NB4 (cell line): ENCODE results near the gene CCDC34.

Source experiments
- CTCF ChIP-seq: IDR thresholded peaks from one replicate; pipeline ENCODE4 v1.5.1; 2012; ENCODE audit warnings: low read depth, low read length
- POLR2A ChIP-seq: IDR thresholded peaks from 2 replicates; pipeline ENCODE4 v1.6.1; 2011; ENCODE audit warnings: mild to moderate bottlenecking; ENCODE audit not compliant: insufficient read length; ENCODE audit errors: extremely low read depth

GRCh38 chr11:27395556-27396258, 32.7 kb upstream of the CCDC34 start:
- TF ChIP-seq CTCF: no peak
- no peak for TF ChIP-seq POLR2A
